ENCODE results near the gene HMG20A.
"Not testable (repeated sequence)": the region's sequence is repeated elsewhere in the genome, so short reads cannot be mapped to it uniquely, and the experiment has no call there.

Gene HMG20A

GRCh38 chr15:77402740-77403379 is 17.8 kb upstream of the HMG20A start:
- in situ Hi-C loops (cut with MboI; ENCODE audit: low pct_unique_long_range_greater_than_20kb, low sequenced_read_pairs) = no loop called here
- no peak for DNase-seq

GRCh38 chr15:77406173-77406759 is 14.4 kb upstream of the HMG20A start:
- in situ Hi-C loops (cut with MboI; ENCODE audit: low pct_unique_long_range_greater_than_20kb, low sequenced_read_pairs) = not testable (repeated sequence)
- peak; percentile 42 for DNase-seq

- no peak for DNase-seq
- in situ Hi-C loops (cut with MboI; ENCODE audit: low pct_unique_long_range_greater_than_20kb, low sequenced_read_pairs) = no loop called here
Measured at GRCh38 chr15:77406846-77407245, 13.8 kb upstream of the HMG20A start.

- DNase-seq = peak; percentile 59
- in situ Hi-C loops (cut with MboI; ENCODE audit: low pct_unique_long_range_greater_than_20kb, low sequenced_read_pairs) = no loop called here
Measured at GRCh38 chr15:77409259-77410156, 11.2 kb upstream of the HMG20A start.

- DNase-seq; in situ Hi-C loops (cut with MboI; ENCODE audit: low pct_unique_long_range_greater_than_20kb, low sequenced_read_pairs): not testable (repeated sequence)
Measured at GRCh38 chr15:77410157-77410500, 10.6 kb upstream of the HMG20A start.

GRCh38 chr15:77410701-77411618 is 9.7 kb upstream of the HMG20A start:
- in situ Hi-C loops (cut with MboI; ENCODE audit: low pct_unique_long_range_greater_than_20kb, low sequenced_read_pairs) = no loop called here
- DNase-seq = no peak

- in situ Hi-C loops (cut with MboI; ENCODE audit: low pct_unique_long_range_greater_than_20kb, low sequenced_read_pairs) = no loop called here
- DNase-seq = no peak
Measured at GRCh38 chr15:77411619-77411976, 9.1 kb upstream of the HMG20A start.

- DNase-seq = no peak
- in situ Hi-C loops (cut with MboI; ENCODE audit: low pct_unique_long_range_greater_than_20kb, low sequenced_read_pairs) = no loop called here
Measured at GRCh38 chr15:77412972-77413698, 7.6 kb upstream of the HMG20A start.

- no peak for DNase-seq
- in situ Hi-C loops (cut with MboI; ENCODE audit: low pct_unique_long_range_greater_than_20kb, low sequenced_read_pairs) = no loop called here
Measured at GRCh38 chr15:77413699-77414349, 6.9 kb upstream of the HMG20A start.

- in situ Hi-C loops (cut with MboI; ENCODE audit: low pct_unique_long_range_greater_than_20kb, low sequenced_read_pairs) = no loop called here
- no peak for DNase-seq
Measured at GRCh38 chr15:77414789-77415442, 5.8 kb upstream of the HMG20A start.

- DNase-seq = no peak
- in situ Hi-C loops (cut with MboI; ENCODE audit: low pct_unique_long_range_greater_than_20kb, low sequenced_read_pairs) = no loop called here
Measured at GRCh38 chr15:77415450-77416147, 5.1 kb upstream of the HMG20A start.

- DNase-seq = no peak
- in situ Hi-C loops (cut with MboI; ENCODE audit: low pct_unique_long_range_greater_than_20kb, low sequenced_read_pairs) = no loop called here
Measured at GRCh38 chr15:77416148-77416455, 4.6 kb upstream of the HMG20A start.

GRCh38 chr15:77416954-77417353 is 3.7 kb upstream of the HMG20A start:
- DNase-seq = no peak
- in situ Hi-C loops (cut with MboI; ENCODE audit: low pct_unique_long_range_greater_than_20kb, low sequenced_read_pairs) = no loop called here

- in situ Hi-C loops (cut with MboI; ENCODE audit: low pct_unique_long_range_greater_than_20kb, low sequenced_read_pairs) = no loop called here
- DNase-seq = no peak
Measured at GRCh38 chr15:77417602-77418001, 3.1 kb upstream of the HMG20A start.

GRCh38 chr15:77418391-77418965 is 2.2 kb upstream of the HMG20A start:
- no peak for DNase-seq
- in situ Hi-C loops (cut with MboI; ENCODE audit: low pct_unique_long_range_greater_than_20kb, low sequenced_read_pairs) = no loop called here

- in situ Hi-C loops (cut with MboI; ENCODE audit: low pct_unique_long_range_greater_than_20kb, low sequenced_read_pairs) = no loop called here
- peak; percentile 69 for DNase-seq
Measured at GRCh38 chr15:77418966-77419835, 1.5 kb upstream of the HMG20A start.

All from KBM-7 (cell line).